ENCODE data around the gene LY86. TPM values are rescaled to one million over a fixed set of nuclear protein-coding genes. Genes with fewer than 3 reads are reported as not detected.

The LY86 gene
- total and polyA plus RNA-seq, 2 of the 13 experiments (the other 11 are each of a cell fraction or from before 2014, with no cell fraction given) = not detected

- CTCF ChIA-PET (ENCODE audit: low intra/inter-chr PET ratio, low total read pairs) = interaction anchor here (1.2 kb wide), 1 partner anchor 1059 kb away, joined by 4 read pairs; no protein-coding TSS in a partner anchor
- 48% methylated on average over 7 of the region's 7 CpGs for WGBS (ENCODE audit: low lambda C conversion rate)
- ATAC-seq = no peak
These were observed 32.3 kb upstream of the LY86 start for GRCh38 chr6:6556161-6556737.

More at GRCh38 chr6:6556161-6556737, 32.3 kb upstream of the LY86 start:
- H3K9ac ChIP-seq (ENCODE audit: insufficient read depth, low read depth, low read length) = no peak overlapping the region
- H3K27me3 ChIP-seq (ENCODE audit: control insufficient read depth in 1 of 2, insufficient read depth in 2 of 2, low read length in 2 of 2) = no peaks in the 10 kb centered on the region; a peak in 1 of 5 replicates
- no peak overlapping the region for H3K4me2 ChIP-seq (ENCODE audit: low read depth, low read length)
- H3K36me3 ChIP-seq (replicated peaks in 1 of 2; ENCODE audit: control insufficient read depth in 1 of 2, insufficient read depth in 2 of 2, low read length in 2 of 2) = no peaks in the 10 kb centered on the region
- POLR2A ChIA-PET = no interaction called here
- BruUV-seq (replicated peaks) = no TSS peak
- DNase-seq (ENCODE audit: low spot score) = no peak
- no peaks in the 10 kb centered on the region for H3K79me2 ChIP-seq (ENCODE audit: insufficient read depth, low read length)
- H3K9me3 ChIP-seq (ENCODE audit: low read length) = no peaks in the 10 kb centered on the region
- TF ChIP-seq FLYWCH1 (CRISPR knock-in tag; IDR thresholded peaks at IDR 0.05) (no peak), HMG20B (CRISPR knock-in tag; conservative IDR thresholded peaks at IDR 0.05) (no peak), ZNF275 (CRISPR knock-in tag; IDR thresholded peaks at IDR 0.05; ENCODE audit: borderline replicate concordance) (no peak), TSC22D2 (CRISPR knock-in tag; IDR thresholded peaks at IDR 0.05; ENCODE audit: borderline replicate concordance) (no peak), IRX3 (CRISPR knock-in tag; IDR thresholded peaks at IDR 0.05; ENCODE audit: borderline replicate concordance, low read depth) (no peak), ZNF274 (CRISPR knock-in tag; IDR thresholded peaks at IDR 0.05) (no peak), ZSCAN12 (CRISPR knock-in tag; IDR thresholded peaks at IDR 0.05) (no peak), HCFC1 (IDR thresholded peaks at IDR 0.05; ENCODE audit: low read depth, low read length) (no peak), NFKB2 (CRISPR knock-in tag; IDR thresholded peaks at IDR 0.05; ENCODE audit: borderline replicate concordance) (no peak)
- no peaks in the 10 kb centered on the region for H3K4me1 ChIP-seq (ENCODE audit: insufficient read depth, low read length)
- H3K4me3 ChIP-seq (replicated peaks in 1 of 3; ENCODE audit: insufficient read depth in 1 of 3, low read depth in 2 of 3, low read length in 3 of 3) = no peak overlapping the region
- no peak overlapping the region for H3K27ac ChIP-seq (ENCODE audit: extremely low read length, insufficient read depth, low read length)
- no peak for FAIRE-seq
- in situ Hi-C loops (cut with HindIII; ENCODE audit: extremely low pct_ligation_motif_present, low pct_unique_long_range_greater_than_20kb) (no loop called here), intact Hi-C loops (cut with micrococcal nuclease; ENCODE audit: unreplicated experiment) (no loop called here)
- H4K20me1 ChIP-seq (ENCODE audit: insufficient read depth, low read length) = no peaks in the 10 kb centered on the region
- no peak overlapping the region for H2AFZ ChIP-seq (ENCODE audit: low read length)
